Stimulated activated CD8-positive, alpha-beta memory T cell treated with anti-CD3 and anti-CD28 coated beads, Interleukin-7, amount 100 ng/mL, for 1 hour (primary cell): ENCODE results near the gene NAT16.
"Not testable (repeated sequence)": the region's sequence is repeated elsewhere in the genome, so short reads cannot be mapped to it uniquely, and the experiment has no call there.

ENCODE experiments used
- DNase-seq, 2 donors: peaks; one replicate each; pipeline ENCODE4 v3.0.0-alpha.2; 2020; ENCODE audit warnings: low read depth in 2 of 2

NAT16 gene

DNA sequence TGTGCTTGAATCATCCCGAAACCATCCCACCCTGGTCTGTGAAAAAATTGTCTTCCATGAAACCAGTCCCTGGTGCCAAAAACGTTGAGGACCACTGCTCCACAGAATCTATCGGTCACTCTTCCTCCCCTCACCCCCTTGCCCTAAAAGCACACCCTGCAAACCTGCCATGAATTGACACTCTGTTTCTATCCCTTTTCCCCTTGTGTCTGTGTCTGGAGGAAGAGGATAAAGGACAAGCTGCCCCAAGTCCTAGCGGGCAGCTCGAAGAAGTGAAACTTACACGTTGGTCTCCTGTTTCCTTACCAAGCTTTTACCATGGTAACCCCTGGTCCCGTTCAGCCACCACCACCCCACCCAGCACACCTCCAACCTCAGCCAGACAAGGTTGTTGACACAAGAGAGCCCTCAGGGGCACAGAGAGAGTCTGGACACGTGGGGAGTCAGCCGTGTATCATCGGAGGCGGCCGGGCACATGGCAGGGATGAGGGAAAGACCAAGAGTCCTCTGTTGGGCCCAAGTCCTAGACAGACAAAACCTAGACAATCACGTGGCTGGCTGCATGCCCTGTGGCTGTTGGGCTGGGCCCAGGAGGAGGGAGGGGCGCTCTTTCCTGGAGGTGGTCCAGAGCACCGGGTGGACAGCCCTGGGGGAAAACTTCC, 54.0 kb downstream of the NAT16 start:
- DNase-seq = no peak

DNA sequence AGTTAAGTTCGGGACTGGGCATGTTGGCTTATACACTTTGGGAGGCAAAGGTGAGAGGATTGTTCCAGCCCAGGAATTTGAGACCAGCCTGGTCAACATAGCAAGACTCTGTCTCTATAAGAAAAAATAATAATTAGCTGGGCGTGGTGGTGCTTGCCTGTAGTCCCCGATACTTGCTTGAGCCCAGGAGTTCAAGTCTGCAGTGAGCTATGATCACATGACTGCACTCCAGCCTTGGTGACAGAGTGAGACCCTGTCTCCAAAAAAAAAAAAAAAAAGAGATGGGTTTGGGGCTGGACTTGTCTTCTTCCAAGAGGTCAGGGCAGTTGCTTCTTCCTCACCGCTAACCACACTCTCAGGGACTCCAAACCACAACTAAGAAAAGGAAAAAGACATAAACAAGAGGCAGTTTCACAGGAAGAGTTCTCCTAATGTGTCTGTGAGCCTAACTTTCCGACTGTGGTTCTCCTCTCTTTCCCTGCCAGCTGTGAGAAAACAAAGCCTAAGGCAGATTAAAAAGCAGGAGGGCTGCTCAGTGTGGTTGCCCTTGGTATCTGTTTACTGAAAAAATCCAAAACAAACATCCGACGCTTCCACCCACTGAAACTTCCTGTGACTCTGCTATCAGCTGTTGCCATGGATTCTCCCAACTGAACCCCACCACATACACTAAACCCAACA, 55.6 kb downstream of the NAT16 start:
- DNase-seq = no peak

DNA sequence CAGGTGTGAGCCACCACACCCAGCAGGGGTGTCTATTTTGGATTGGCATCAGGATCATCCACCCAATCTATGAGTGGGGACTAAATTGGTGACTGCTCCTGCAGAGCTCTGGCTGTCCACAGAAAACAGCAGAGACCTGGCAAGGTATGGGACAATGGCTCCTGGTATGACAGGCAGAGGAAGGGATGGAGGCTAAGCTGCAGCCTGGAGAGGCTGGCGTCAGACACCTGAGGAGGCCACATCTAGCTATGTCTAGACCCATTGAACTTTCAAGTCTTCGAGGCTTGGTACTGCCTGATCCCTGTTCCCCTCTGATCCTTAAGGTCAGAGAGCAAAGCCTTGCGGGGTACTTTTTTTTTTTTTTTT, 56.4 kb downstream of the NAT16 start:
- no peak for DNase-seq

DNA sequence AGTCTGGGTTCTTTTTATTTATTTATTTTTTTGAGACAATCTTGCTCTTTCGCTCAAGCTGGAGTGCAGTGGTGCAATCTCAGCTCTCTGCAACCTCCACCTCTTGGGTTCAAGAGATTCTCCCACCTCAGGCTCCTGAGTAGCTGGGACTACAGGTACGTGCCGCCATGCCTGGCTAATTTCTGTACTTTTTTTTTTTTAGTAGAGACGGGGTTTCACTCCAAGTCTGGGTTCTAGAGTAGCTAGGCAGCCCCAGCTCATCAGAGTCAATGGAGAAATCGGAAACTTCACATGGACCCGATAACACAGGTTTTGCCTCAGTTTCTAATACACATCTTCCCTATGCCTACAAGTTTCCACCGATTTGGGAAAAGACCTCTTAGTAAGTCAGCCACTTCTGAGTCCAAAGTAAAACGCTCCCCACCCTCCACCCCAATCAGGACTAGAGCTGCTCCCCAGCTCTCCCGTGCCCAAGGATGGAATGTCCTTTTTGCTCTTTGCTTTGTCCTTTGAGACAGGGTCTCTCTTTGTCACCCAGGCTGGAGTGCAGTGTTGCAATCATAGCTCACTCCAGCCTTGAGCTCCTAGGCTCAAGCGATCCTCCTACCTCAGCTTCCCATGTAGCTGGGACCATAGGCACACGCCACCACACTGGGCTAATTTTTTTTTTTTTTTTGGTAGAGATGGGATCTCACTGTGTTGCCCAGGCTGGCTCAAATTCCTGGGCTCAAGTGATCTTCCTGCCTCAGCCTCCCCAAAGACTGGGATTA, 57.0 kb downstream of the NAT16 start:
- no peak for DNase-seq

DNA sequence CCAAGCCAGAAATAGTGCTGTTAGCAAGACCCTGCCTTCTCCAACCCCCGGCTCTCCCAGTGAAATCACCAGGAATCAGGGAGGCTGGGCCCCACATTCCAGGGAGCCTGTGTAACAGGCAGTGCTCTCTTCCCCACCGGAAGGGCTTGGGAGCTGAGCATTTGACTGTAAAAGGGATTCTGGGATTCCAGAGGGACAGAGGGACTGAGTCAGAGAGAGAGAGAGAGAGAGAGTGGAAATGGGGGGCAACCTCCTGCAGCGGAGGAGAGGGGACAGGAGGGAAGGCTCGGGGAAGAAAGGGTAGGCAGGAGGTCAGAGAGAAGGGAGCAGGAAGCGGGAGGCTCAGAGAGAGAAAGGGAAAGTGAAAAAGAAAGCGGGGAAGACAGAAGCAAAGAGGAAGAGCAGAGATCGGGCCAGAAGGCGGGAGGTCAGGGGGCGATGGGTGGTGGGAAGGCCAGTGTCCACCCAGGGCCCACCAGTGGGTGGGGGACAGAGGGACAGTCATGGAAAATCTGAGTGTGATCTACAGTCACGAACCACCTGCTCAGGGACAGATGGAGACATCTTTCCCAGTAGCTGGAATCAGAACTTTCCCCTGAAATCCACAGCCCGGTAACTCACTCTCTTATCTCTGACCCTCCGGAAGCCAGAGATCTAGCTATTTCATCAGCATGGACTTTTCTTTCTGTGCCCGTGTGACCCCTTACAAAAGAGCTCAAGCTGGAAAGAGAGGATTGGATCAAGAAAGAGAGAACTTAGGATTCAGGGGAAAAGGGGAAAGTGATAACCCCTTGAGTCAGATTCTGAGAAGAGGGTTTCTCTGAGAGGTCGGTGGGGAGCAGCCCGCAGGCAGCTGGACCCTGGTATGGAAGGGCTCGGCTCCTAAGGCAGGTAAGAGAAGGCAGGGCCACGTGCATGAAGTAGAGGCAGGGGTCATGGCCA, 57.8 kb downstream of the NAT16 start:
- no peak for DNase-seq

DNA sequence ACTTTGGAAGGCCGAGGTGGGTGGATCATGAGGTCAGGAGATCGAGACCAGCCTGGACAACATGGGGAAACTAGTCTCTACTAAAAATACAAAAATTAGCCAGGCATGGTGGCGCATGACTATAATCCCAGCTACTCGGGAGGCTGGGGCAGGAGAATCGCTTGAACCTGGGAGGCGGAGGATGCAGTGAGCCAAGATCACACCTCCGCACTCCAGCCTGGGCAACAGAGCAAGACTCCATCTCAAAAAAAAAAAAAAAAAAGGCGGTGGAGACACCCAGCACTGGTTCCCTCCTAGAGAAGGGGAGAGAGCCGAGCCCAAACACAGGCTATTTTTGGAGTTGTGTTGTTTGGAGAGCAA, 58.5 kb downstream of the NAT16 start:
- DNase-seq = not testable (repeated sequence)
